Fibroblast of lung (primary cell): ENCODE measurements around the gene ZFPM1. TPM values are rescaled to one million over a fixed set of nuclear protein-coding genes. Genes with fewer than 3 reads are reported as not detected.
A peak's percentile ranks its signal among the peaks of the same experiment; 100 is the strongest.

Experiments used
- DNase-seq, 2 donors: peaks; one replicate each; pipeline versions ENCODE4 v3.0.0 to v3.0.0-alpha.2; 2010; ENCODE audit warnings: low read depth in 2 of 2
- H2AFZ ChIP-seq: 2 replicates; pipeline ENCODE4 v1.5.1; 2012; ENCODE audit warnings: low read length, control low read depth, inconsistent platforms
- H3K27ac ChIP-seq: 2 replicates; pipeline ENCODE4 v1.5.1; 2011; ENCODE audit warnings: low read length, control low read depth; ENCODE audit not compliant: insufficient read depth
- H3K27me3 ChIP-seq: 2 replicates; pipeline ENCODE4 v1.5.1; 2011; ENCODE audit warnings: mild to moderate bottlenecking, low read length; ENCODE audit not compliant: control insufficient read depth, insufficient read depth
- H3K36me3 ChIP-seq: 2 replicates; pipeline ENCODE4 v1.5.1; 2011; ENCODE audit warnings: low read length; ENCODE audit not compliant: control insufficient read depth, insufficient read depth
- H3K4me1 ChIP-seq: 2 replicates; pipeline ENCODE4 v1.5.1; 2011; ENCODE audit warnings: low read length; ENCODE audit not compliant: control insufficient read depth, insufficient read depth; ENCODE audit errors: extremely low read depth
- H3K4me2 ChIP-seq: 2 replicates; pipeline ENCODE4 v1.5.1; 2011; ENCODE audit warnings: low read length, control low read depth; ENCODE audit not compliant: insufficient read depth; ENCODE audit errors: extremely low read depth
- H3K4me3 ChIP-seq, 4 experiments: fragments of 200-600 bp in 1 of 4; sonication (generic) in 1 of 4; replicated peaks in 1 of 4; 2 replicates each; pipeline ENCODE4 v1.5.1; 2011 to 2016; ENCODE audit warnings: low read length in 4 of 4, low read depth in 3 of 4, mild to moderate bottlenecking in 3 of 4, control low read depth in 2 of 4, inconsistent platforms in 1 of 4, mixed read lengths in 1 of 4; ENCODE audit not compliant: insufficient read depth in 1 of 4; ENCODE audit errors: control extremely low read depth in 1 of 4
- H3K79me2 ChIP-seq: 2 replicates; pipeline ENCODE4 v1.5.1; 2012; ENCODE audit warnings: mild to moderate bottlenecking, low read length, inconsistent platforms; ENCODE audit not compliant: control insufficient read depth, insufficient read depth
- H3K9ac ChIP-seq: 2 replicates; pipeline ENCODE4 v1.5.1; 2011; ENCODE audit warnings: mild to moderate bottlenecking, low read length, control low read depth; ENCODE audit not compliant: insufficient read depth
- H3K9me3 ChIP-seq: 2 replicates; pipeline ENCODE4 v1.5.1; 2012; ENCODE audit warnings: low read depth, low read length; ENCODE audit not compliant: control insufficient read depth, insufficient read depth
- H4K20me1 ChIP-seq: 2 replicates; pipeline ENCODE4 v1.5.1; 2011; ENCODE audit warnings: low read length; ENCODE audit not compliant: control insufficient read depth, insufficient read depth; ENCODE audit errors: extremely low read depth
- CTCF ChIP-seq, 2 donors: IDR thresholded peaks in 1 of 2; conservative IDR thresholded peaks in 1 of 2; 1 replicate in 1 of 2; 2 replicates in 1 of 2; pipeline ENCODE4 v1.5.1; 2011 to 2012; ENCODE audit warnings: low read length in 2 of 2, control low read depth in 1 of 2, inconsistent platforms in 1 of 2, low read depth in 1 of 2, mild to moderate bottlenecking in 1 of 2
- EZH2 ChIP-seq: IDR thresholded peaks from 2 replicates; pipeline ENCODE4 v1.5.1; 2012; ENCODE audit warnings: low read length, control low read depth, mild to moderate bottlenecking; ENCODE audit errors: missing control alignments
- polyA minus RNA-seq: library from RNA; depleted of rRNA, polyadenylated mRNA; stranded (reverse); fragments of >200 nt; gene quantifications from 2 replicates; pipeline ENCODE4 v1.2.3, GENCODE V29; 2011; ENCODE audit warnings: low replicate concordance
- polyA plus RNA-seq, 2 donors: library from polyadenylated mRNA; depleted of rRNA in 1 of 2; stranded (reverse) in 1 of 2; unstranded in 1 of 2; fragments of >200 nt; gene quantifications; 2 replicates each; pipeline ENCODE4 v1.2.1, GENCODE V29; 2011 to 2012; ENCODE audit warnings: missing spikeins in 1 of 2
- total RNA-seq: library from RNA; depleted of rRNA; stranded (reverse); fragments of >200 nt; gene quantifications from 2 replicates; pipeline ENCODE4 v1.2.1, GENCODE V29; 2014

ZFPM1 gene
- total RNA-seq (1.7 and 2.1 TPM in 2 replicates), polyA plus RNA-seq (0.27 and 0.36 TPM in 2 replicates), polyA minus RNA-seq (0.86 and 1.0 TPM in 2 replicates)
- polyA plus RNA-seq (2012), result 1.7 and 2.5 TPM in 2 replicates

DNA sequence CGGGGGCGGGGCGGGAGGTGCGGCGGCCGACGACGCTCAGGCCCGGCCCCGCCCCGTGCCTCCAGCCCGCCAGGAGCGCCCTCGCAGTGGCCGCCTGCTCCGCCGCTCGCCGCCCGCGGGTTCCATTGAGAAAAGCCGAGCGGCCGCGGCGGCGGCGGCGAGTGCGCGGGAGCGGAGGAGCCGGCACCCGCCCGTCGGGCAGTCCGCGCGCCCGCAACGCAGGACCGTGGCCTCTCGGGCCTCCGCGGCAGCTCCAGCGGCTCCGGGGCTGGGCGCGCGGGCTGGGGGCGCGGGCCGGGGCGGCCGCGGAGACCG, at the start of gene ZFPM1:
TSS of gene ZFPM1 (plus strand) at position 64 of the 315 bp plus-strand sequence. CDS start 359 bp downstream, outside the sequence.
- Histone ChIP-seq H3K9ac (peak within 1 kb of the TSS; percentile 7), H3K4me3 (peak within 1 kb of the TSS; percentile 49 to 66 (median 53)), H2AFZ (peak within 1 kb of the TSS; percentile 73), H3K27ac (peak within 1 kb of the TSS; percentile 43), H3K27me3 (peaks cover 4% of the 10 kb centered on the region), H3K9me3 (no peaks in the 10 kb centered on the region), H3K4me1 (peaks cover 10% of the 10 kb centered on the region), H3K4me2 (peak within 1 kb of the TSS; percentile 84), H4K20me1 (no peaks in the 10 kb centered on the region), H3K79me2 (no peaks in the 10 kb centered on the region), H3K36me3 (no peaks in the 10 kb centered on the region)
- no peak for DNase-seq
- TF ChIP-seq CTCF (conservative IDR thresholded peaks at IDR 0.05 in 1 of 2, IDR thresholded peaks at IDR 0.05 in 1 of 2; ENCODE audit: low read depth in 1 of 2, low read length in 2 of 2), result no peak

DNA sequence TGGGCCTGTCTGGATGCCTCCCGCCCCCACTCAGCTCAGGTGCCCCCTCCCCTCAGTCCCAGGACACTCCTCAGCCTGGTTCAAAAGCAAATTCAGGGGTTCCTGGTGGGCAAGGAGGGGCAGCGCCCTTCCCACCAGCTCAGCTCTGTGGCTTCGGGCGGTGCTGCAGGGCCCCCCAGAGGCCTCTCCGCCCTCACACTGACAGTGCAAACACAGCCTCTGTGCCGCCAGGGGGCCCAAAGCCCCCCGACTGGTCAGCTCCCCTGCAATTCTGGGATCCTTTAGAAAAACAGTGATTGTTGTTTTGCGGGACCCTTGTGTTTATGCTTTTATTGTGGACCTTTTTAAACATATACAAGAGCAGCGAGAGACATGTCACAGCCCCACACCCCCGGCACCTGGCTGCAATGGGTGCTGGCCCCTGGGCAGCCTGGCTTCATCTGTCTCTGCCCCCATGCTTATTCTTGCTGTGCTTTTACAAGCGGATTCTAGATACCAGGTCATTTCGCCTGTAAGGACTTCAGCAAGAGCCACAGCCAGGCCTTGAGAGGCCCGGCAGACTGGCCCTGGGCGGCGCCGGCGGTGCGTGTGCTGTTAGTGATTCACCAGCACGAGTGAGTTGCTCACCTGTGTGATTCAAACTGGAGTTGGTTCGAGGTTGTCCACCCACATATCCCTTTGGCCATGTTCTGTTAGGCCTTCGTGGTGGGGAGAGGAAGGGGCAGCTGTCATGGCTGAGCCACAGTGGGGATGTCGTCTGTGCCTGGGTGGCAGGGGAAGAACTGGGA, 49.1 kb upstream of the ZFPM1 start:
- H4K20me1 ChIP-seq, result no peaks in the 10 kb centered on the region

GRCh38 chr16:88404769-88405168, 48.3 kb upstream of the ZFPM1 start:
- Histone ChIP-seq H3K27ac (no peak overlapping the region), H4K20me1 (no peaks in the 10 kb centered on the region)

More for the DNA sequence above, 49.1 kb upstream of the ZFPM1 start:
- H3K9ac ChIP-seq, result no peak overlapping the region
- H3K4me1 ChIP-seq, result peaks cover 6% of the 10 kb centered on the region
- H3K79me2 ChIP-seq, result no peaks in the 10 kb centered on the region
- H3K27ac ChIP-seq, result no peak overlapping the region
- H3K4me2 ChIP-seq, result no peak overlapping the region
- TF ChIP-seq CTCF (conservative IDR thresholded peaks at IDR 0.05 in 1 of 2, IDR thresholded peaks at IDR 0.05 in 1 of 2; ENCODE audit: low read depth in 1 of 2, low read length in 2 of 2) (no peak), EZH2 (no peak)
- H3K4me3 ChIP-seq, result no peak overlapping the region
- H3K9me3 ChIP-seq, result no peaks in the 10 kb centered on the region
- peak in 1 of 2 donors; percentile 36 for DNase-seq
- H3K27me3 ChIP-seq, result no peaks in the 10 kb centered on the region
- H3K36me3 ChIP-seq, result no peaks in the 10 kb centered on the region
- no peak overlapping the region for H2AFZ ChIP-seq

More at GRCh38 chr16:88404769-88405168, 48.3 kb upstream of the ZFPM1 start:
- H3K4me2 ChIP-seq, result no peak overlapping the region
- no peaks in the 10 kb centered on the region for H3K36me3 ChIP-seq
- no peaks in the 10 kb centered on the region for H3K9me3 ChIP-seq
- H3K9ac ChIP-seq, result no peak overlapping the region
- H2AFZ ChIP-seq, result no peak overlapping the region
- peaks cover 6% of the 10 kb centered on the region for H3K4me1 ChIP-seq
- TF ChIP-seq EZH2 (no peak), CTCF (conservative IDR thresholded peaks at IDR 0.05 in 1 of 2, IDR thresholded peaks at IDR 0.05 in 1 of 2; ENCODE audit: low read depth in 1 of 2, low read length in 2 of 2) (no peak)
- no peak for DNase-seq
- H3K4me3 ChIP-seq, result no peak overlapping the region
- no peaks in the 10 kb centered on the region for H3K79me2 ChIP-seq
- no peaks in the 10 kb centered on the region for H3K27me3 ChIP-seq
